HEK293T (cell line): ENCODE results near the gene KIAA1191.

ENCODE experiments used
- CTCF ChIA-PET: fragments of 350-600 bp; formaldehyde crosslinking; extraction: SDS; loops from one replicate; lab custom pipeline; 2021; ENCODE audit warnings: antibody characterized with exemption, inconsistent platforms; lab: Yijun Ruan, JAX
- POLR2A ChIA-PET: fragments of 350-600 bp; formaldehyde crosslinking; extraction: SDS; loops from one replicate; lab custom pipeline; 2020; ENCODE audit warnings: antibody characterized with exemption, inconsistent platforms; lab: Yijun Ruan, JAX
- DNase-seq: peaks from one replicate; pipeline ENCODE4 v3.0.0; 2012; ENCODE audit warnings: mixed read lengths; ENCODE audit errors: extremely low spot score
- ARNT ChIP-seq: fragments of 450-650 bp; IDR thresholded peaks from 2 replicates; pipeline ENCODE4 v1.6.1; 2017; ENCODE audit warnings: mild to moderate bottlenecking
- BHLHE40 ChIP-seq: fragments of 450-650 bp; IDR thresholded peaks from 2 replicates; pipeline ENCODE4 v1.6.1; 2016; ENCODE audit warnings: mild to moderate bottlenecking, moderate library complexity, borderline replicate concordance
- CTBP1 ChIP-seq: fragments of 450-650 bp; IDR thresholded peaks from 2 replicates; pipeline ENCODE4 v1.6.1; 2016; ENCODE audit warnings: borderline replicate concordance
- ELF4 ChIP-seq: fragments of 450-650 bp; IDR thresholded peaks from 2 replicates; pipeline ENCODE4 v1.6.1; 2017; ENCODE audit warnings: antibody characterized with exemption
- FOXA1 ChIP-seq: fragments of 450-650 bp; IDR thresholded peaks from 2 replicates; pipeline ENCODE4 v1.6.1; 2016; ENCODE audit warnings: mild to moderate bottlenecking
- FOXK2 ChIP-seq: fragments of 450-650 bp; IDR thresholded peaks from 2 replicates; pipeline ENCODE4 v1.6.1; 2016; ENCODE audit warnings: mild to moderate bottlenecking
- FOXM1 ChIP-seq: fragments of 450-650 bp; IDR thresholded peaks from 2 replicates; pipeline ENCODE4 v1.6.1; 2017; ENCODE audit warnings: mild to moderate bottlenecking, borderline replicate concordance
- HDGF ChIP-seq: fragments of 450-650 bp; IDR thresholded peaks from 2 replicates; pipeline ENCODE4 v1.6.1; 2017; ENCODE audit warnings: antibody characterized with exemption, borderline replicate concordance
- L3MBTL2 ChIP-seq: fragments of 450-650 bp; conservative IDR thresholded peaks from 2 replicates; pipeline ENCODE4 v1.6.1; 2016; ENCODE audit warnings: mild to moderate bottlenecking
- LEF1 ChIP-seq: fragments of 450-650 bp; IDR thresholded peaks from 2 replicates; pipeline ENCODE4 v1.6.1; 2017; ENCODE audit warnings: mild to moderate bottlenecking, borderline replicate concordance
- NFRKB ChIP-seq: fragments of 450-650 bp; IDR thresholded peaks from 2 replicates; pipeline ENCODE4 v1.6.1; 2016; ENCODE audit warnings: mild to moderate bottlenecking, moderate library complexity
- PKNOX1 ChIP-seq: fragments of 450-650 bp; IDR thresholded peaks from 2 replicates; pipeline ENCODE4 v1.6.1; 2016
- SP1 ChIP-seq: fragments of 450-650 bp; IDR thresholded peaks from 2 replicates; pipeline ENCODE4 v1.6.1; 2017
- SUZ12 ChIP-seq: fragments of 450-650 bp; IDR thresholded peaks from 2 replicates; pipeline ENCODE4 v1.6.1; 2016; ENCODE audit warnings: mild to moderate bottlenecking
- TARDBP ChIP-seq: fragments of 450-650 bp; IDR thresholded peaks from 2 replicates; pipeline ENCODE4 v1.6.1; 2016
- ZNF384 ChIP-seq: fragments of 450-650 bp; IDR thresholded peaks from 2 replicates; pipeline ENCODE4 v1.6.1; 2016

Gene KIAA1191

GRCh38 chr5:176381979-176382378 lies 20.4 kb upstream of the KIAA1191 start:
- POLR2A ChIA-PET: interaction anchor here (0.9 kb wide), 1 partner anchor 66 kb away, joined by 3 read pairs; the partner anchor contains the start of gene FAF2
- CTCF ChIA-PET: no interaction called here
- no peak for DNase-seq
- no peak for TF ChIP-seq SUZ12
- no peak for TF ChIP-seq CTBP1
- TF ChIP-seq FOXA1: no peak
- TF ChIP-seq PKNOX1: no peak
- TF ChIP-seq SP1: no peak
- no peak for TF ChIP-seq L3MBTL2
- TF ChIP-seq FOXM1: no peak

DNA sequence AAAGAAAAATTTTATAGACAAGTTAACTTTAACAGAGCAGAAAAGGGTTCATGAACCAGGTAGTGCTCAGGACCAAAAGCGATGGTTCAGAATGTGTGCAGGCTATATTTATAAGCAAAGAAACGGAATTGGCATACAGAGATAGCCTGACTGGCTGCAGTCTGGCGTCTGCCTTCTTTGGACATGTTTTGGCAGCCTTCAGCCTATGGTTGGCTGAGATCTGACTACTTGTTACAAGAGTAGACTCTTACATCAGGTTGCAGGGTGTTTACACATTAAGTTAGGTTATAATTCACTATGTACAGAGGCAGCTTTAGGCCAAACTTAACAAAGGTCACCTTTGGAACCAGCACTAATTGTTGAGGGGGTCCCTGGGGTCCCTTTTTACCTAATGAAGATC lies 19.9 kb upstream of the KIAA1191 start:
- POLR2A ChIA-PET: interaction anchor here (0.9 kb wide), 1 partner anchor 66 kb away, joined by 3 read pairs; the partner anchor contains the start of gene FAF2
- TF ChIP-seq ARNT: no peak
- TF ChIP-seq SP1: no peak
- TF ChIP-seq NFRKB: no peak
- TF ChIP-seq FOXM1: no peak
- TF ChIP-seq SUZ12: no peak
- no peak for TF ChIP-seq CTBP1
- TF ChIP-seq L3MBTL2: no peak
- TF ChIP-seq FOXA1: no peak
- no peak for TF ChIP-seq PKNOX1
- no peak for TF ChIP-seq HDGF
- no peak for TF ChIP-seq TARDBP
- TF ChIP-seq FOXK2: no peak
- CTCF ChIA-PET: no interaction called here

DNA sequence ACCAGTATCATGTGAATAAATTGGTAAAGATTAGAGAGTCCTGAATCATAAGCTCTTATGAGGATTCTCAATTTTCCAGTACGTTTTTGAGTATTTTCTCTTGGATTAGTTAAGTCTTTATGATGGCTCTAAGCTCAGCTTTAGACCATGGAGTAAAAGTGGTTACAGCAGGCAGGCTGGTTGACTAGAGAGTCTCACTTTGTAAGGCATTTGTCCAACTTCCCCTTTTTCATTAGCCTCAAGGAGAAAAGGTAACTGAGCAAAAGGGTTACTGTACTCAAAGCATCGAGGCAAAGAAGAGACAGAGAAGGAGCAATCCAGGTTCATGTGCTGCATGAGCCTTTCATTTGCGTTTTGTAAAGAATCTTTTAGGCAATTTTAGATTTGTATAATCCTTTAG lies 18.3 kb upstream of the KIAA1191 start:
- CTCF ChIA-PET: interaction anchor here (0.6 kb wide), 1 partner anchor 25 kb away, joined by 3 read pairs; no protein-coding TSS in a partner anchor
- TF ChIP-seq LEF1 (no peak), L3MBTL2 (no peak), BHLHE40 (no peak), TARDBP (no peak), CTBP1 (no peak), SUZ12 (no peak), ARNT (no peak), ELF4 (no peak), FOXA1 (no peak), SP1 (no peak), ZNF384 (no peak), PKNOX1 (no peak), FOXK2 (no peak), HDGF (no peak)
- POLR2A ChIA-PET: no interaction called here
- no peak for DNase-seq

More for the DNA sequence above, 19.9 kb upstream of the KIAA1191 start:
- no peak for DNase-seq

DNA sequence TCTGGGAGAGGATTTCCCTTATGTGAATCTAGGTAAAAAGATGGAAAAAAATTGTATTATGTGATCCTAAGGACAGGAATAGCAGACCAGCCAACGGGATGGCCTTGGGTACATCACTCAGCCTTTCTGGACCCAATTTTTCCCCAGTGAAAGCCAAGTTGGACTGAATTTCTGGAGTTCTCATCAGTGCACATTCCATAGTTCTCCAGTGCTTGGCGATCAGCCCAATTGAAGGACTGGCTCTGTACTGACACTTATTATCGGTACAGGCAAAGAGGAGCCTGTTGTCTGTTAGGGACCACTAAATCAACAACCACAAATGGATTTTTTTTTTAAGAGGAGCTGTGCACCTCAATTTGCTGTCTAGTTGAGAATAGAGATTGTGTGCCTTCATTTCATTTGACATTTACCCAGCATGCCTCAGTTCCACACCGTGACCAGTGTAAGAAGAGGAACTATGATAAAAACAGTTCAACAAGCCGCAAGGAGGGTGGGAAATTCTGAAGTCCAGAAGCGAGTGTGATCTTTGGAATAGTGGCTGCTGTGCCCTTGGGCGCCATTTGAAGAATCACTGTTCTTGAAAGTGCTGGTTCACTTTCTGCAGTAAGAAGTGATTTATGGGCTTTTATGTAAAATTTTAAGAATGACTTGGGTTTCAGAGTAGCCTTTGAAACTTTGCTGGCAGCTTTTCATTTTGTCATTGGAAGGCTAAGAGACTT lies 11.7 kb upstream of the KIAA1191 start:
- DNase-seq: no peak
- TF ChIP-seq NFRKB: no peak
- no peak for TF ChIP-seq ELF4
- TF ChIP-seq LEF1: no peak
- TF ChIP-seq PKNOX1: no peak
- TF ChIP-seq L3MBTL2: no peak
- TF ChIP-seq HDGF: no peak
- no peak for TF ChIP-seq FOXM1
- no peak for TF ChIP-seq ARNT
- no peak for TF ChIP-seq CTBP1
- no peak for TF ChIP-seq SP1
- TF ChIP-seq SUZ12: no peak
- TF ChIP-seq TARDBP: no peak
- TF ChIP-seq BHLHE40: no peak
- TF ChIP-seq ZNF384: no peak
- TF ChIP-seq FOXK2: no peak
- TF ChIP-seq FOXA1: no peak
- ChIA-PET POLR2A (interaction anchor here (1.8 kb wide), 1 partner anchor 75 kb away, joined by 5 read pairs; the partner anchor contains the start of gene FAF2), CTCF (no interaction called here)

GRCh38 chr5:176371621-176372539 lies 10.3 kb upstream of the KIAA1191 start:
- DNase-seq: no peak
- ChIA-PET POLR2A (interaction anchor here (1.6 to 1.8 kb wide), 2 partner anchors 10 to 76 kb away, joined by 4 to 5 read pairs; partner anchors contain the start of gene FAF2), CTCF (no interaction called here)
- TF ChIP-seq ZNF384 (no peak), SUZ12 (no peak), L3MBTL2 (no peak), ELF4 (no peak), CTBP1 (no peak), LEF1 (no peak), SP1 (no peak), HDGF (no peak)
